ENCODE data around the gene GIPR. TPM values are rescaled to one million over a fixed set of nuclear protein-coding genes. Genes with fewer than 3 reads are reported as not detected.

Gene GIPR
- total and polyA plus RNA-seq, 2 of the 13 experiments (the other 11 are each of a cell fraction or from before 2014, with no cell fraction given) = 0.15 to 1.2 TPM

GRCh38 chr19:45717131-45717982, 49.3 kb downstream of the GIPR start (continued):
- TF ChIP-seq PHF21A (CRISPR knock-in tag; IDR thresholded peaks at IDR 0.05) (peak; percentile 95), RARG (CRISPR knock-in tag; IDR thresholded peaks at IDR 0.05; ENCODE audit: low read depth) (0 out of 2 replicates have a peak, but pooled peaks have one; percentile 61), MEF2D (CRISPR knock-in tag; IDR thresholded peaks at IDR 0.05) (peak; percentile 71; the same call in 1 of the 2 replicates), ZNF556 (CRISPR knock-in tag; IDR thresholded peaks at IDR 0.05; ENCODE audit: borderline replicate concordance) (peak; percentile 86; the same call in 1 of the 2 replicates), KLF16 (CRISPR knock-in tag; IDR thresholded peaks at IDR 0.05) (peak in 1 of 2 experiments; percentile 76; a peak in 2 of 4 replicates), JUN (CRISPR knock-in tag; IDR thresholded peaks at IDR 0.05) (peak; percentile 59; the same call in 1 of the 2 replicates), ZBTB43 (CRISPR knock-in tag; conservative IDR thresholded peaks at IDR 0.05) (0 out of 2 replicates have a peak, but pooled peaks have one; percentile 35), CREB1 (IDR thresholded peaks at IDR 0.05) (peak; percentile 86), CREB1 (CRISPR knock-in tag; IDR thresholded peaks at IDR 0.05) (peak; percentile 91), TBX3 (IDR thresholded peaks at IDR 0.05; ENCODE audit: borderline replicate concordance) (peak; percentile 89), ZFP90 (CRISPR knock-in tag; IDR thresholded peaks at IDR 0.05; ENCODE audit: borderline replicate concordance) (peak; percentile 88), BHLHE40 (IDR thresholded peaks at IDR 0.05; ENCODE audit: low read length) (peak; percentile 89), TSC22D2 (CRISPR knock-in tag; IDR thresholded peaks at IDR 0.05; ENCODE audit: borderline replicate concordance) (no peak), NFYB (CRISPR knock-in tag; IDR thresholded peaks at IDR 0.05) (peak; percentile 87), KLF9 (CRISPR knock-in tag; IDR thresholded peaks at IDR 0.05; ENCODE audit: low read depth) (peak; percentile 60; the same call in 1 of the 2 replicates), GATA4 (IDR thresholded peaks at IDR 0.05; ENCODE audit: borderline replicate concordance, low read depth) (0 out of 2 replicates have a peak, but pooled peaks have one; percentile 14), FUBP1 (CRISPR knock-in tag; IDR thresholded peaks at IDR 0.05; ENCODE audit: borderline replicate concordance) (0 out of 2 replicates have a peak, but pooled peaks have one; percentile 30), BCL3 (CRISPR knock-in tag; IDR thresholded peaks at IDR 0.05) (peak; percentile 57; the same call in 1 of the 2 replicates), ZNF143 (CRISPR knock-in tag; IDR thresholded peaks at IDR 0.05) (peak; percentile 81), SIX4 (CRISPR knock-in tag; IDR thresholded peaks at IDR 0.05) (peak; percentile 67; the same call in 1 of the 2 replicates), ZBTB21 (CRISPR knock-in tag; IDR thresholded peaks at IDR 0.05) (no peak), YY1 (IDR thresholded peaks at IDR 0.05; ENCODE audit: insufficient read depth, insufficient replicate concordance, low read depth, low read length) (peak; percentile 85), ZBTB20 (CRISPR knock-in tag; IDR thresholded peaks at IDR 0.05; ENCODE audit: borderline replicate concordance, low read depth) (peak; percentile 64; the same call in 1 of the 2 replicates), KMT2A (CRISPR knock-in tag; IDR thresholded peaks at IDR 0.05) (no peak)
